Jurkat, Clone E6-1 (cell line): Measurements from ENCODE around the gene COL3A1. TPM values are rescaled to one million over a fixed set of nuclear protein-coding genes. Genes with fewer than 3 reads are reported as not detected.

Experiments used
- DNase-seq: peaks from one replicate; pipeline ENCODE4 v3.0.0-alpha.2; 2011; ENCODE audit warnings: low read depth, low spot score
- H3K4me3 ChIP-seq: 2 replicates; pipeline ENCODE4 v1.5.1; 2011; ENCODE audit warnings: mild to moderate bottlenecking, low read length, control low read depth, moderate library complexity
- polyA plus RNA-seq: library from polyadenylated mRNA; unstranded; fragments of >200 nt; gene quantifications from one replicate; pipeline ENCODE4 v1.2.1, GENCODE V29; 2012; ENCODE audit warnings: missing spikeins; ENCODE audit not compliant: insufficient read length, insufficient read depth

The COL3A1 gene
- polyA plus RNA-seq = not detected

- H3K4me3 ChIP-seq = no peak within 1 kb of the TSS
- DNase-seq = no peak
Measured at GRCh38 chr2:188974164-188974563, at the start of gene COL3A1. Gene COL3A1 (plus strand): TSS chr2:188974373. CDS start chr2:188974490, 117 bp downstream.

DNA sequence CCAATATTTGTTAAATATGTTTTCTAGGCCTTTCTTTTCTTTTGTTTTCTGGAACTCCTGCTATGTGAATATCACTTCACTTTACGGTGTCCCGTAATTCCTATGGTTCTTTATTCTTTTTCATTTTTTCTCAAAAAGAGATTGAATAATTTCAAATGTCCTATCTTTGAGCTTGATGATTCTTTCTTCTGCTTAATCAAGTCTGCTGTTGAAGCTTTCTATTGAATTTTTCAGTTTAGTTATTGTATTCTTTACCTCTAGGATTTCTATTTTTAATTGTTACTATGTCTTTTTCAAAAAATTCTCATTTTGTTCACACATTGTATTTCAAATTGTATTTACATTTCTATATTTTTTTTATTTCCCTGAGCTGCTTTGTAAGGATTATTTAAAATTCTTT is 45.5 kb upstream of the COL3A1 start:
- no peak overlapping the region for H3K4me3 ChIP-seq
- DNase-seq = no peak

DNA sequence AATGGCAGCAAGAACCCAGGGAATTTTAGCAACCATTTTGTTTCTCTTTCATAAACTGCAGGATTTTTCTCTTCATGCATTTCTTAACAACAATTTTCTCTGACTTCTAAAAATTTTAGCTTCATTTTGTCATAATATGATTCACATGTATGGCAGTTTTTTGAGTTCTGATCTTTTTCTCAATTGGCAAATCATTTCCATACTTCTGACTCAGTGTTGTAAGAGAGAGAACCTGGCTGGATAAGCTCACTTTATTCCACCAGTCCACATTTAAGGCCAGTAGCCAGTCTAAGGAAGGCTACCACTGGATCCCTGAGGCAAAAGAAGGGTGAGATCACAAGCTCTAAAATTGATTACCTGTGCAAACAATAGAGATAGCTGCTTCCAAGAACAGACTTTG is 42.8 kb upstream of the COL3A1 start:
- H3K4me3 ChIP-seq = no peak overlapping the region
- DNase-seq = no peak

GRCh38 chr2:188937228-188938220 is 36.6 kb upstream of the COL3A1 start:
- no peak for DNase-seq
- H3K4me3 ChIP-seq = no peak overlapping the region

GRCh38 chr2:188940171-188940570 is 34.0 kb upstream of the COL3A1 start:
- no peak for DNase-seq
- no peak overlapping the region for H3K4me3 ChIP-seq

GRCh38 chr2:188944442-188944841 is 29.7 kb upstream of the COL3A1 start:
- no peak overlapping the region for H3K4me3 ChIP-seq
- DNase-seq = no peak

GRCh38 chr2:188949046-188949818 is 24.9 kb upstream of the COL3A1 start:
- DNase-seq = no peak
- no peak overlapping the region for H3K4me3 ChIP-seq

GRCh38 chr2:188952901-188953300 is 21.3 kb upstream of the COL3A1 start:
- no peak for DNase-seq
- no peak overlapping the region for H3K4me3 ChIP-seq

DNA sequence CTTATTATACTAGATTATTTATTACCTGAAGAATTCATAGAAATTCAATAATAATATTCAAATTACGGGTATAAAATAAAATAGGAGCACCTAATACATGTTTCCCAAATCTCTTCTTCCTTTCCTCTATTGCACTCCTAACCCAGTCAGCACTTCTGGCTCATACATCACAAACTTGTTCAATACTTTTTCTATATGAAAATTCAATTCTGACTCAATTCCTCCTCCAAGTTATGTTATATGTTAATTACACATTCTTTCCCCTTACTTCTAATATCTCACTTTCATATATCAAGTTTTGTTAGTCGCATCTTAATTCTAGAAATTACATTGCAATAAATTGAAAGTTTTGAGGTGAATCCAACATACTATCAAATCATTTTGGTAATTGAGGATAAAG is 17.9 kb upstream of the COL3A1 start:
- no peak overlapping the region for H3K4me3 ChIP-seq
- no peak for DNase-seq

GRCh38 chr2:188956961-188957360 is 17.2 kb upstream of the COL3A1 start:
- no peak for DNase-seq
- no peak overlapping the region for H3K4me3 ChIP-seq

- no peak for DNase-seq
- no peak overlapping the region for H3K4me3 ChIP-seq
Measured at GRCh38 chr2:188957646-188958045, 16.5 kb upstream of the COL3A1 start.

- no peak overlapping the region for H3K4me3 ChIP-seq
- DNase-seq = no peak
Measured at GRCh38 chr2:188963741-188964140, 10.4 kb upstream of the COL3A1 start.

- no peak overlapping the region for H3K4me3 ChIP-seq
- DNase-seq = no peak
Measured at GRCh38 chr2:188964976-188965546, 9.1 kb upstream of the COL3A1 start.

GRCh38 chr2:188965563-188965962 is 8.6 kb upstream of the COL3A1 start:
- DNase-seq = no peak
- H3K4me3 ChIP-seq = no peak overlapping the region

- DNase-seq = no peak
- no peak overlapping the region for H3K4me3 ChIP-seq
Measured at GRCh38 chr2:188966079-188966571, 8.0 kb upstream of the COL3A1 start.

GRCh38 chr2:188966728-188967440 is 7.3 kb upstream of the COL3A1 start:
- DNase-seq = no peak
- H3K4me3 ChIP-seq = no peak overlapping the region

- no peak overlapping the region for H3K4me3 ChIP-seq
- DNase-seq = no peak
Measured at GRCh38 chr2:188969236-188969635, 4.9 kb upstream of the COL3A1 start.

GRCh38 chr2:188969651-188970050 is 4.5 kb upstream of the COL3A1 start:
- no peak for DNase-seq

GRCh38 chr2:188970211-188970610 is 4.0 kb upstream of the COL3A1 start:
- no peak overlapping the region for H3K4me3 ChIP-seq
- no peak for DNase-seq

More at GRCh38 chr2:188969651-188970050, 4.5 kb upstream of the COL3A1 start:
- no peak overlapping the region for H3K4me3 ChIP-seq
